HG03135 (cell line): ENCODE results near the gene PARP16.

Experiments
- ATAC-seq: cut with Tn5 transposase; IDR thresholded peaks from one replicate; pipeline ENCODE4 v1.9.1; 2021; ENCODE audit warnings: mild to moderate bottlenecking, moderate library complexity; ENCODE audit not compliant: unreplicated experiment

The PARP16 gene

GRCh38 chr15:65208647-65209046, 78.0 kb downstream of the PARP16 start:
- no peak for ATAC-seq
